ENCODE results near the gene JAZF1.

Gene JAZF1

GRCh38 chr7:28008911-28009310 lies 171.7 kb downstream of the JAZF1 start:
- no peak for DNase-seq (ENCODE audit: low read depth in 2 of 2)

GRCh38 chr7:28008171-28008570 lies 172.4 kb downstream of the JAZF1 start:
- DNase-seq (ENCODE audit: low read depth in 2 of 2): no peak

GRCh38 chr7:28006491-28006890 lies 174.1 kb downstream of the JAZF1 start:
- DNase-seq (ENCODE audit: low read depth in 2 of 2): no peak

- no peak for DNase-seq (ENCODE audit: low read depth in 2 of 2)
These were observed 174.8 kb downstream of the JAZF1 start for GRCh38 chr7:28005847-28006231.

GRCh38 chr7:28005075-28005846 lies 175.3 kb downstream of the JAZF1 start:
- no peak for DNase-seq (ENCODE audit: low read depth in 2 of 2)

- DNase-seq (ENCODE audit: low read depth in 2 of 2): no peak
These were observed 177.2 kb downstream of the JAZF1 start for GRCh38 chr7:28003408-28003807.

- DNase-seq (ENCODE audit: low read depth in 2 of 2): no peak
These were observed 178.0 kb downstream of the JAZF1 start for GRCh38 chr7:28002638-28003037.

- DNase-seq (ENCODE audit: low read depth in 2 of 2): no peak
These were observed 178.7 kb downstream of the JAZF1 start for GRCh38 chr7:28001896-28002295.

GRCh38 chr7:27999829-28000228 lies 180.8 kb downstream of the JAZF1 start:
- DNase-seq (ENCODE audit: low read depth in 2 of 2): no peak

GRCh38 chr7:27998382-27998781 lies 182.2 kb downstream of the JAZF1 start:
- DNase-seq (ENCODE audit: low read depth in 2 of 2): no peak

- no peak for DNase-seq (ENCODE audit: low read depth in 2 of 2)
These were observed 183.3 kb downstream of the JAZF1 start for GRCh38 chr7:27997188-27997707.

- no peak for DNase-seq (ENCODE audit: low read depth in 2 of 2)
These were observed 184.5 kb downstream of the JAZF1 start for GRCh38 chr7:27996141-27996540.

- DNase-seq (ENCODE audit: low read depth in 2 of 2): no peak
These were observed 185.4 kb downstream of the JAZF1 start for GRCh38 chr7:27995228-27995627.

GRCh38 chr7:27994639-27995038 lies 186.0 kb downstream of the JAZF1 start:
- no peak for DNase-seq (ENCODE audit: low read depth in 2 of 2)

GRCh38 chr7:27992755-27993493 lies 187.7 kb downstream of the JAZF1 start:
- no peak for DNase-seq (ENCODE audit: low read depth in 2 of 2)

- DNase-seq (ENCODE audit: low read depth in 2 of 2): no peak
These were observed 188.5 kb downstream of the JAZF1 start for GRCh38 chr7:27992097-27992496.

GRCh38 chr7:27991006-27991528 lies 189.5 kb downstream of the JAZF1 start:
- no peak for DNase-seq (ENCODE audit: low read depth in 2 of 2)

- no peak for DNase-seq (ENCODE audit: low read depth in 2 of 2)
These were observed 204.1 kb downstream of the JAZF1 start for GRCh38 chr7:27976531-27976930.

GRCh38 chr7:27973625-27974024 lies 207.0 kb downstream of the JAZF1 start:
- no peak for DNase-seq (ENCODE audit: low read depth in 2 of 2)

- no peak for DNase-seq (ENCODE audit: low read depth in 2 of 2)
These were observed 208.3 kb downstream of the JAZF1 start for GRCh38 chr7:27972276-27972675.

- DNase-seq (ENCODE audit: low read depth in 2 of 2): no peak
These were observed 209.3 kb downstream of the JAZF1 start for GRCh38 chr7:27971171-27971812.

- no peak for DNase-seq (ENCODE audit: low read depth in 2 of 2)
These were observed 210.2 kb downstream of the JAZF1 start for GRCh38 chr7:27970350-27970749.
